Fibroblast of villous mesenchyme (primary cell): ENCODE data around the gene PRDM16. TPM values are rescaled to one million over a fixed set of nuclear protein-coding genes. Genes with fewer than 3 reads are reported as not detected.

ENCODE experiments used
- DNase-seq: peaks from one replicate; pipeline ENCODE4 v3.0.0-alpha.2; 2010; ENCODE audit warnings: low read depth
- H3K4me3 ChIP-seq: 2 replicates; pipeline ENCODE4 v1.5.1; 2011; ENCODE audit warnings: low read depth, mild to moderate bottlenecking, low read length
- total RNA-seq: library from RNA; depleted of rRNA; stranded (reverse); fragments of >200 nt; gene quantifications from 2 replicates; pipeline ENCODE4 v1.2.3, GENCODE V29; 2012
- TF ChIP-seq, protein P1 (sequence below): IDR thresholded peaks from 2 replicates; pipeline ENCODE4 v1.5.1; 2012; ENCODE audit warnings: low read depth, mild to moderate bottlenecking, low read length; ENCODE audit not compliant: insufficient read depth

Gene PRDM16
- total RNA-seq, 1 donor = 1.7 TPM

DNA sequence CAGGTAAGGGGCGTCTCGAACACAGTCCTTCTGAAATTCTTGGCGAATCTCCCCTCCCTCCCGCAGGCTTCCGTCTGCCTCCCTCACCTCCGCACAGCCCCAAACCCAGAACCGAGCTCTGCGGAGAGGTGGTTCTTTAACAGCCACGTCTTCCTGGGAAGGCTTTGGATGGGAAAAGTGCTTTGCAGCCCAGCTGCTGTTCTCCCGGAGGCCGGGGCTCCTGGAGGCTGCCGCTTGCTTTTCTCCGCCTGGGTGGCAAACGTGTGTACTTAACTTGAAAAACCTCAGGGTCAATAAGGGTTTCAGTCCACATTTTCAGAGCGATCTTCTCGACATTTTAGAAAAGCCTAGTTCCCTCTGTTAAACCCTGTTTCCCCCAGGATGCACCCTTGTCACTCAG, 109.3 kb downstream of the PRDM16 start:
- TF ChIP-seq, protein P1, sequence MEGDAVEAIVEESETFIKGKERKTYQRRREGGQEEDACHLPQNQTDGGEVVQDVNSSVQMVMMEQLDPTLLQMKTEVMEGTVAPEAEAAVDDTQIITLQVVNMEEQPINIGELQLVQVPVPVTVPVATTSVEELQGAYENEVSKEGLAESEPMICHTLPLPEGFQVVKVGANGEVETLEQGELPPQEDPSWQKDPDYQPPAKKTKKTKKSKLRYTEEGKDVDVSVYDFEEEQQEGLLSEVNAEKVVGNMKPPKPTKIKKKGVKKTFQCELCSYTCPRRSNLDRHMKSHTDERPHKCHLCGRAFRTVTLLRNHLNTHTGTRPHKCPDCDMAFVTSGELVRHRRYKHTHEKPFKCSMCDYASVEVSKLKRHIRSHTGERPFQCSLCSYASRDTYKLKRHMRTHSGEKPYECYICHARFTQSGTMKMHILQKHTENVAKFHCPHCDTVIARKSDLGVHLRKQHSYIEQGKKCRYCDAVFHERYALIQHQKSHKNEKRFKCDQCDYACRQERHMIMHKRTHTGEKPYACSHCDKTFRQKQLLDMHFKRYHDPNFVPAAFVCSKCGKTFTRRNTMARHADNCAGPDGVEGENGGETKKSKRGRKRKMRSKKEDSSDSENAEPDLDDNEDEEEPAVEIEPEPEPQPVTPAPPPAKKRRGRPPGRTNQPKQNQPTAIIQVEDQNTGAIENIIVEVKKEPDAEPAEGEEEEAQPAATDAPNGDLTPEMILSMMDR = no peak
- H3K4me3 ChIP-seq = no peak overlapping the region

GRCh38 chr1:3179471-3179870, 110.5 kb downstream of the PRDM16 start:
- TF ChIP-seq, protein P1 = no peak
- DNase-seq = no peak
- no peak overlapping the region for H3K4me3 ChIP-seq

More for the DNA sequence above, 109.3 kb downstream of the PRDM16 start:
- no peak for DNase-seq

DNA sequence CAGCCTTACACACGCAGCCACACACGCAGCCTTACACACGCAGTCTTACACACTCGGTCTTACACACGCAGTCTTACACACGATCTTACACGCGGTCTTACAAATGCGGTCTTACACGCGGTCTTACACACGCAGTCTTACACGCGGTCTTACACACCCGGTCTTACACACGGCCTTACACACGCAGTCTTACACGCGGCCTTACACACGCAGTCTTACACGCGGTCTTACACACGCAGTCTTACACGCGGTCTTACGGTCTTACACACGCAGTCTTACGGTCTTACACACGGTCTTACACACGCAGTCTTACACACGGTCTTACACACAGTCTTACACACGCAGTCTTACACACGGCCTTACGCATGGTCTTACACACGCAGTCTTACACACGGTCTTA, 111.9 kb downstream of the PRDM16 start:
- DNase-seq = no peak
- TF ChIP-seq, protein P1 = no peak

DNA sequence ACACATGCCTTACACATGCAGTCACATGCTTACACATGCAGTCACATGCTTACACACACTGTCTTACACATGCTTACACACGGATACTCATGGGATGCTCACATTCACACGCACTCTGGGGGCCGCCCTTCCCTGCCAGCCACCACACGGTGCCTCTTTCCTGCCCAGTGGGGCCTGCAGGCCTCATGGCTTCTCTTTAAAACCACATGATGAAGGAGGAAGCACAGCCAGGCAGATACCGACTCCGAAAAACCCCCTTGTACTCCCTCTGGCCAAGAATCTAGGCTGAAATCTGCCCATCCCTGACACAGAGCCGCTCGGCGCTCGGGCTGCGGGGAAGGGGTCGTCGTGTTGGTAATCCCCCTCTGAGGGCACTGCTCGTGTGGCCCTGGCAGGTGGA, 113.0 kb downstream of the PRDM16 start:
- no peak for DNase-seq
- TF ChIP-seq, protein P1 = no peak
- H3K4me3 ChIP-seq = no peak overlapping the region

More for the DNA sequence above, 111.9 kb downstream of the PRDM16 start:
- H3K4me3 ChIP-seq = no peak overlapping the region

GRCh38 chr1:3183411-3183810, 114.4 kb downstream of the PRDM16 start:
- TF ChIP-seq, protein P1 = no peak

DNA sequence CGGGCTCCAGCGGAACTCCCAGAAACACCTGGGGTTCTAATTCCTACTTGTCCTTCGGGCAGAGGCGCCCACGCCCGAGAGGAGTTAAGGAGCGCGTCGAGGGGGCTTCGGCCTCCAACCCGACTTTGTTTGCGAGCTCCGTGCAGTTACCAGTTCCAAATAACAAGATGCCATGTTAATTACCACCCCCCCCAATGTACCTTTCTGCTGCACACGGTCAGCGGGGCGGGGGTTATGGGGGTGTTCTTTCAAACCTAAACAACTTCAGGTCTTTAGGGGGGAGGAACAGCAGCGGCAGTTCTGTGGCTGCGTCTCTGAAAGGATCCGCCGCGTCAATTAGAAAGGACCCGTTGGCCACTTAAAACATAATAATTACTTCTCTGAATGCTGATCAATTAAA, 114.8 kb downstream of the PRDM16 start:
- H3K4me3 ChIP-seq = no peak overlapping the region
- no peak for DNase-seq
- TF ChIP-seq, protein P1 = no peak

More at GRCh38 chr1:3183411-3183810, 114.4 kb downstream of the PRDM16 start:
- DNase-seq = no peak
- H3K4me3 ChIP-seq = no peak overlapping the region

- no peak overlapping the region for H3K4me3 ChIP-seq
- TF ChIP-seq, protein P1 = no peak
Measured at GRCh38 chr1:3184666-3185065, 115.7 kb downstream of the PRDM16 start.

More at GRCh38 chr1:3184666-3185065, 115.7 kb downstream of the PRDM16 start:
- DNase-seq = no peak
